ENCODE measurements around the gene ITM2A.

Gene ITM2A

DNA sequence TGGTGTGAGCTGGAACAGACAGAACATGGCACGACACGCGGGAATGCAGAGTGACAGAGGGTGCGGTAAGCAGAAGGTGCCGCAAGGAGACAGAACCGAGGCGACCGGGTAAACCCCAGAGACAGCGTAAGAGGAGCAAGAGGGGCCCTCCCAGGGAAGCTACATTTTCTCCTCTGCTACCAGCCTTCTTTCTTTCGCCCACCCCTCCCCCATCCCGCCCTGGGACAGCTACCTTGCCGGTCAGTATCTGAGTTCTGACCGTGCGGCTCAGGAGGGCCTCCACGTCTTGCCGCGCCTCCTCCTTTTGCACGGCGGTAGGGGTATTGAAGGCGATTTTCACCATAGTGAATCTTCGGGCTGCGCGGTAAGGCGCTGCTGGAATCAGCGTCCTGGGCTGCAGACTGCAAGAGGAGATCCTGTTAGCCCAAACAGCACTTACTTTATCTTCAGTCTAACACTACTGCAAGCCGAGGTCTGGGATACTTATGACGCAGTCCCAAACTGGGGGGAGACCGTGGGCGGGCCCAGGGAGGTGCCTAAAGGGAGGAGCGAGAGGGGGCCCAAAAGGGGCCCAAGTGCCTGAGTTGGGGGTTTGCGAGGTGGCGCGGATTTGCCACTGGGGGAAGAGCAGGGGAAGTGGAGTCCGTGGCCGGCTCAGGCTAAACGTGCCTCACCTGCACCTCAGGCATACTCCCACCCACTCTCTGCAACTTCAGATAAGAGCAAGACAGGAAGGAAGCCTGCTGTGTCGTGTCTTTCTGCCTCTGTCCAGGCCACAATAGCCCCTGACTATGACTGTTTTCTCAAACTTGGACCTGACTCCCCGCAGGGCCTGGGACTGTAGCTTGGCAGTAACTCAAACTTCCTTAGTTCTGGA is at the start of gene ITM2A:
TSS of gene ITM2A (minus strand) at position 462 of the 877 bp plus-strand sequence. CDS start at position 343, 119 bp downstream.
- H3K27ac ChIP-seq = no peak within 1 kb of the TSS
- TF ChIP-seq, protein P1, sequence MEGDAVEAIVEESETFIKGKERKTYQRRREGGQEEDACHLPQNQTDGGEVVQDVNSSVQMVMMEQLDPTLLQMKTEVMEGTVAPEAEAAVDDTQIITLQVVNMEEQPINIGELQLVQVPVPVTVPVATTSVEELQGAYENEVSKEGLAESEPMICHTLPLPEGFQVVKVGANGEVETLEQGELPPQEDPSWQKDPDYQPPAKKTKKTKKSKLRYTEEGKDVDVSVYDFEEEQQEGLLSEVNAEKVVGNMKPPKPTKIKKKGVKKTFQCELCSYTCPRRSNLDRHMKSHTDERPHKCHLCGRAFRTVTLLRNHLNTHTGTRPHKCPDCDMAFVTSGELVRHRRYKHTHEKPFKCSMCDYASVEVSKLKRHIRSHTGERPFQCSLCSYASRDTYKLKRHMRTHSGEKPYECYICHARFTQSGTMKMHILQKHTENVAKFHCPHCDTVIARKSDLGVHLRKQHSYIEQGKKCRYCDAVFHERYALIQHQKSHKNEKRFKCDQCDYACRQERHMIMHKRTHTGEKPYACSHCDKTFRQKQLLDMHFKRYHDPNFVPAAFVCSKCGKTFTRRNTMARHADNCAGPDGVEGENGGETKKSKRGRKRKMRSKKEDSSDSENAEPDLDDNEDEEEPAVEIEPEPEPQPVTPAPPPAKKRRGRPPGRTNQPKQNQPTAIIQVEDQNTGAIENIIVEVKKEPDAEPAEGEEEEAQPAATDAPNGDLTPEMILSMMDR (conservative IDR thresholded peaks at IDR 0.05) = no peak
- TF ChIP-seq ZFX (IDR thresholded peaks at IDR 0.05) = no peak

DNA sequence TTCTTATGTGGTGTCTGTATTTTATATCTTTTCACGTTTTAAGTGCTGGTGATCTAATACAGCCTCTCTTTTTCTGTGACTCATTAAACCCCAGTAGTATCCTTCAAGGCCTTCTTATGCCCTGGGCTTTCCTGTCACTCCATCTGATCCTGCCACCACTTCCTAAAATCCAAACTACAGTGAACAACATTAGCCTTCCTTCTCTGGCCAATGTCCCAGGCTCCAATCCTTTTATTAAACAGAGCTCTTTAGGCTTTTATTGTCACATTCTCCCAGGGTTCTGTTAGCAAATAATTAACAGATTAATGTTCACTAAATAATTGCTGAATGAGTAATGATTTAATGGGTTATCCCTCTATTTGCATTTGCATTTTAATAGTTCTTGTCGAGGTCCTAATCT is 47.9 kb upstream of the ITM2A start:
- H3K27ac ChIP-seq = no peak overlapping the region
- TF ChIP-seq, protein P1 (conservative IDR thresholded peaks at IDR 0.05) = no peak
- TF ChIP-seq ZFX (IDR thresholded peaks at IDR 0.05) = no peak

DNA sequence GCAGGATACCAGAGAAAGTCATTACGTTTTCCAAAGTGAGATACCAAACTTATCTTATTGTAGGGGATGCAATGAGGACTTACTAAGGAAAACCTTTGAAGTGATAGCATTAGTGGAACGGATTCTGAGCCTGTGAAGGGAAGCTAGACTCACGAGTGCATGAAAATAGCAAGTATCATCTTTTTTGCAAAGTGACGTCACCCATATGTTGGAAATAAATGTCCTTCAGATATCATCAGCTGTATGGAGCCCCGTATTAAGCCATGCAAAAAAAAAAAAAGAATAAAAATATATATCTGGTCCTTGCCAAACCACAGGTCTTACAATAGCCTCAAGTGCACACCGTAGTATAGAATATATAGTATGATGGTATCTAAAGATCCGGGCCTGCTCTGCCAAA is 46.8 kb upstream of the ITM2A start:
- TF ChIP-seq ZFX (IDR thresholded peaks at IDR 0.05) = no peak
- TF ChIP-seq, protein P1 (conservative IDR thresholded peaks at IDR 0.05) = no peak
- no peak overlapping the region for H3K27ac ChIP-seq

DNA sequence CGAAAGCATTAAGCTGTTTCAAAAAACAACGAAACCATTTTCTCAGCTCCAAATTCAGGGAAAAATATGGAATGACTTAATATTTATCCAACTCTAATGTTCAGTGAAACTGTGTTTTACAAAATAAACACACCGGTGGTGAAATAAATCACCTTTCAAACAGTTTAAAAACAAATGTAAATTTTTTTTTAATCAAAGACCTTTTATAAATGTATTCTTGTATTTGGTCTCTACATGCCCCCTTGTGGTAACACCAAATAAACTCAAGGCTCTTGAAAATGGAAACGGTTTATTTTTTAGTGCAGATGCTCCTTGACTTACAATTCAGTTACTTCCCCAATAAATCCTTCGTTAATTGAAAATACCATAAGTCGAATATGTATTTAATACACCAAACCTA is 45.8 kb upstream of the ITM2A start:
- no peak overlapping the region for H3K27ac ChIP-seq
- TF ChIP-seq ZFX (IDR thresholded peaks at IDR 0.05) = no peak
- TF ChIP-seq, protein P1 (conservative IDR thresholded peaks at IDR 0.05) = peak; percentile 59

DNA sequence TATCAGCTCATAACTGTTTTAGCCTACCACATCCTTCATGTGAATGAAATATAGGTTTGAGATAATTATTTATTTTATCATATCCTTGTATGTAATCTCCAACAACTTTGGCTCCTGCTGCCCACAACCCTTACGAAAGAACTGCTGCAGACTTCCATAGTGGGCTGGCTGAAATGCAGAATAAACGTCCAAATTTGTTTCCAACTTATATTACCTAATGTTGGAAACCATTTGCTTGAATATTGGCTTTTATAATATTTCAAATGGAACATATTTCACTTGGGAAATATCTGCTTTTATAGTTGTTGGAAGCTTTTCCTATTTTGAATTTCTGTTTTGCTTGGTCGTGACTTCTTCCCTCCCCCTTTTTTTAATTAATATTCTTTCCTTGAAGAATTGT is 45.0 kb upstream of the ITM2A start:
- no peak overlapping the region for H3K27ac ChIP-seq
- TF ChIP-seq, protein P1 (conservative IDR thresholded peaks at IDR 0.05) = no peak
- TF ChIP-seq ZFX (IDR thresholded peaks at IDR 0.05) = no peak

DNA sequence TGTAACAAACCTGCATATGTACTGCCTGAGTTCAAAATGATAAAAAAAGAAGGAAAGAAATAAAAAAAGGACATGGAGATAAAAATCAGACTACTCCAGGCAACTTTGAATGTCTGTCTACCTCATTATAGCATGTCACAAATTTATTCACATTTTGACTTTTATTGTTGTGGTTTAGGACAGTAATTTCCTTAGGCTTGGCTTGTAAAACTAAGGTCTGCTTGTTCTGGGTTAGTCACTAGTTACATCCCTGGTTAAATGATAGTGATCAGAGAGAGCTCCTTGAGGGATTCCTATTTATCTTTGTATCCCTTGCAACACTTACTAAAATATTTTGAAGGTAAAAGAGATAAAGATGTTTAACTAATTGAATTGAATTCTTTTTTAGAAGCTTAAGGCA is 42.5 kb upstream of the ITM2A start:
- TF ChIP-seq ZFX (IDR thresholded peaks at IDR 0.05) = no peak
- no peak overlapping the region for H3K27ac ChIP-seq

DNA sequence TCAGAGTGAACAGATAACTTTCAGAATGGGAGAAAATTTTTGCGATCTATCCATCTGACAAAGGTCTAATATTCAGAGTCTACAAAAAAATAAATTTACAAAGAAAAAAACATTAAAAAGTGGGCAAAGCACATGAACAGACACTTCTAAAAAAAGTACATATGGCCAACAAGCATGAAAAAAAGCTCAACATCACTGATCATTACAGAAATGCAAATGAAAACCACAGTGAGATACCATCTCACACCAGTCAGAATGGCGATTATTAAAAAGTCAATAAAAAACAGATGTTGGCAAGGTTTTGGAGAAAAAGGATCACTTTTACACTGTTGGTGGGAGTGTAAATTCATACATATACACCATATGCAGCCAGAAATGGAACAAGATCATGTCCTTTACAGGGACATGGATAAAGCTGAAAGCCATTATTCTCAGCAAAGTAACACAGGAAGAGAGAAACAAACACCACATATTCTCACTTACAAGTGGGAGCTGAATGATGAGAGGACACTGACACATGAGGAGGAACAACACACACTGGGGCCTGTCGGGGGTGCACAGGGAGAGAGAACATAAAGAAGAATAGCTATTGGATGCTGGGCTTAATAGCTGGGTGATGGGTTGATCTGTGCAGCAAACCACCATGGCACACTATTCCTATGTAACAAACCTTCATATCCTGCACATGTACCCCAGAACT is 41.6 kb upstream of the ITM2A start:
- H3K27ac ChIP-seq = no peak overlapping the region
- TF ChIP-seq, protein P1 (conservative IDR thresholded peaks at IDR 0.05) = no peak
- TF ChIP-seq ZFX (IDR thresholded peaks at IDR 0.05) = no peak

Measured in C4-2B (cell line).